OCI-LY7 (cell line): Measurements from ENCODE around the gene FAM199X.

ENCODE experiments used
- EZH2phosphoT487 ChIP-seq: fragments of 200-600 bp; sonication (generic); IDR thresholded peaks from 2 replicates; pipeline ENCODE4 v1.6.1; 2018; ENCODE audit warnings: low read depth, borderline replicate concordance, mild to moderate bottlenecking, mixed run types, antibody characterized with exemption, low read length, moderate library complexity, mixed read lengths
- TF ChIP-seq, protein P1 (sequence below): fragments of 200-600 bp; sonication (generic); conservative IDR thresholded peaks from 2 replicates; pipeline ENCODE4 v1.5.1; 2014; ENCODE audit warnings: mild to moderate bottlenecking, antibody characterized with exemption, low read length, moderate library complexity, mixed read lengths

DNA sequence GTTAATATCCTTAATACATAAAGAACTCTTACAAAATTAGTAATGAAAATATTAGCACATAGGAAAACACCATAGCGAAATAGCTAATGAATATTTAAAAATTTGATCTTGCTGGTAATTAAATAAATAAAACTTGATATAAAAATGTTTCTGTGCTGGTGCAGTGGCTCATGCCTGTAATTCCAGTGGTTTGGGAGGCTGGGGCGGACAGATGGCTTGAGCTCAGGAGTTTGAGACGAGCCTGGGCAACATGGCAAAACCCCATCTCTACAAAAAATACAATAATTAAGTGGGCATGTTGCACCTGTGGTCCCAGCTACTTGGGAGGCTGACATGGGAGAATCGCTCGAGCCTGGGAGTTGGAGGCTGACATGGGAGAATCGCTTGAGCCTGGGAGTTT lies 7.6 kb downstream of the FAM199X start:
- TF ChIP-seq, protein P1, sequence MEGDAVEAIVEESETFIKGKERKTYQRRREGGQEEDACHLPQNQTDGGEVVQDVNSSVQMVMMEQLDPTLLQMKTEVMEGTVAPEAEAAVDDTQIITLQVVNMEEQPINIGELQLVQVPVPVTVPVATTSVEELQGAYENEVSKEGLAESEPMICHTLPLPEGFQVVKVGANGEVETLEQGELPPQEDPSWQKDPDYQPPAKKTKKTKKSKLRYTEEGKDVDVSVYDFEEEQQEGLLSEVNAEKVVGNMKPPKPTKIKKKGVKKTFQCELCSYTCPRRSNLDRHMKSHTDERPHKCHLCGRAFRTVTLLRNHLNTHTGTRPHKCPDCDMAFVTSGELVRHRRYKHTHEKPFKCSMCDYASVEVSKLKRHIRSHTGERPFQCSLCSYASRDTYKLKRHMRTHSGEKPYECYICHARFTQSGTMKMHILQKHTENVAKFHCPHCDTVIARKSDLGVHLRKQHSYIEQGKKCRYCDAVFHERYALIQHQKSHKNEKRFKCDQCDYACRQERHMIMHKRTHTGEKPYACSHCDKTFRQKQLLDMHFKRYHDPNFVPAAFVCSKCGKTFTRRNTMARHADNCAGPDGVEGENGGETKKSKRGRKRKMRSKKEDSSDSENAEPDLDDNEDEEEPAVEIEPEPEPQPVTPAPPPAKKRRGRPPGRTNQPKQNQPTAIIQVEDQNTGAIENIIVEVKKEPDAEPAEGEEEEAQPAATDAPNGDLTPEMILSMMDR: no peak
- TF ChIP-seq EZH2phosphoT487: no peak
